GM19395 (cell line): ENCODE data around the gene MXRA8.
"Not testable (repeated sequence)": the region's sequence is repeated elsewhere in the genome, so short reads cannot be mapped to it uniquely, and the experiment has no call there.

Source experiments
- ATAC-seq: cut with Tn5 transposase; IDR thresholded peaks from one replicate; pipeline ENCODE4 v1.9.1; 2021; ENCODE audit warnings: mild to moderate bottlenecking, moderate library complexity; ENCODE audit not compliant: unreplicated experiment

MXRA8 gene

GRCh38 chr1:1358433-1359271, at the start of gene MXRA8:
Gene MXRA8 (minus strand): TSS chr1:1358555. CDS start chr1:1358504, 51 bp downstream.
- ATAC-seq = no peak

GRCh38 chr1:1407636-1408318, 49.4 kb upstream of the MXRA8 start:
- peak; percentile 26 for ATAC-seq

GRCh38 chr1:1406821-1407635, 48.7 kb upstream of the MXRA8 start, which contains the start of gene MRPL20:
Gene MRPL20 (minus strand): TSS chr1:1407293. CDS start chr1:1407217, 76 bp downstream.
- peak; percentile 90 for ATAC-seq

GRCh38 chr1:1406101-1406820, 47.9 kb upstream of the MXRA8 start:
- ATAC-seq = no peak

- ATAC-seq = no peak
Measured at GRCh38 chr1:1403653-1404052, 45.3 kb upstream of the MXRA8 start.

- ATAC-seq = not testable (repeated sequence)
Measured at GRCh38 chr1:1402901-1403392, 44.6 kb upstream of the MXRA8 start.

GRCh38 chr1:1402072-1402900, 43.9 kb upstream of the MXRA8 start:
- ATAC-seq = no peak

- ATAC-seq = no peak
Measured at GRCh38 chr1:1401457-1402010, 43.2 kb upstream of the MXRA8 start.

GRCh38 chr1:1400576-1401456, 42.5 kb upstream of the MXRA8 start:
- ATAC-seq = no peak

GRCh38 chr1:1399872-1400575, 41.7 kb upstream of the MXRA8 start:
- ATAC-seq = peak; percentile 8

- ATAC-seq = peak; percentile 91
Measured at GRCh38 chr1:1399187-1399871, 41.0 kb upstream of the MXRA8 start, which contains the start of gene CCNL2. Gene CCNL2 (minus strand): TSS chr1:1399335. CDS start chr1:1399306, 29 bp downstream.

GRCh38 chr1:1398677-1399186, 40.4 kb upstream of the MXRA8 start:
- ATAC-seq = peak; percentile 4

GRCh38 chr1:1397839-1398523, 39.6 kb upstream of the MXRA8 start:
- no peak for ATAC-seq

GRCh38 chr1:1395166-1395565, 36.8 kb upstream of the MXRA8 start:
- no peak for ATAC-seq

GRCh38 chr1:1394116-1394515, 35.8 kb upstream of the MXRA8 start:
- no peak for ATAC-seq

GRCh38 chr1:1393428-1393827, 35.1 kb upstream of the MXRA8 start:
- ATAC-seq = no peak
